Body of pancreas (tissue), 4 donors: ENCODE data around the gene C19orf12.

ENCODE experiments used
- CTCF ChIP-seq, 7 experiments: fragments of 450-650 bp in 4 of 7; fragments of 200-600 bp in 3 of 7; sonication (generic) in 3 of 7; IDR thresholded peaks; one replicate each; pipeline ENCODE4 v1.5.1; 2016 to 2019; ENCODE audit warnings: antibody characterized with exemption in 7 of 7
- POLR2A ChIP-seq, 3 donors: fragments of 450-650 bp; IDR thresholded peaks; one replicate each; pipeline ENCODE4 v1.6.1; 2016; ENCODE audit warnings: antibody characterized with exemption in 3 of 3, mild to moderate bottlenecking in 2 of 3

GRCh38 chr19:29759359-29759758 is 44.3 kb upstream of the C19orf12 start:
- TF ChIP-seq CTCF (IDR thresholded peaks at IDR 0.05) (no peak), POLR2A (IDR thresholded peaks at IDR 0.05) (no peak)
